Astrocyte (in vitro differentiated cells and primary cell): ENCODE data around the gene PUS10.

Experiments used
- CTCF ChIP-seq: IDR thresholded peaks from 2 replicates; pipeline ENCODE4 v1.5.1; 2011; ENCODE audit warnings: low read depth, mild to moderate bottlenecking, inconsistent platforms, low read length, moderate library complexity; ENCODE audit not compliant: insufficient read depth
- EZH2 ChIP-seq: IDR thresholded peaks from 2 replicates; pipeline ENCODE4 v1.6.1; 2012; ENCODE audit warnings: mild to moderate bottlenecking, low read length, inconsistent platforms; ENCODE audit not compliant: insufficient read depth

DNA sequence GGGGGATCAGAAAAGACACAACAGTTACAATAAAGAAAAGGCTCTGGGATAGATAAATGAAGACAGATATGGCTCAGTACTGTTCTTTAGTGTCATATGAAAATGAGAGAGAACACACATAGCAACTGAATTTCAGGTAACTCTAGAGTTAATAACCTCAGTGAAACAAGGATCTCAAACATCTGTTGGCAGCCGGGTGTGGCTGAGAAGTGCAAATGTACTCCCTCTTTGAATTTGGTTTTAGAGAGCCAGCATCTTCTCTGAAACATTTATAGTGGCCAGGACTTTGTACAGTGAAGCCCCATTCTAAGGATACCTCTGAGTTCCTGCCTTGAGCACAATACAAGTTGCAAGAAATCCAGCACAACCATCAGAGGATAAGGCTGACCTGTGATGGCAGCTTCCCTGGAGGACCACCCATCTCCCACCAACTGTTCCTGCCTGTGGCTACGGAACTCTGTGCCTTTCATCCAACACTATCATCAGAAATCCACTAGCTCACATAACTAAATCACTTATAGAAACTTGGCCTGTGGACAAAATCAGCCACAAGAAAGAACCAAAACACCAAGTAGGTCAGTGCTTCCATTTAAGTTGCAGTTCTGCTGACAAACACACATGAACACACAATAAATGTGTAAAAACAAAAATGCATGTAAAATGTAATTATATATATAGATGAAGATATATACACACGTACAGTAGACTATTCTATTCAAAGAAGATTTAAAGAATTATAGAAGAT lies 37.8 kb downstream of the PUS10 start:
- TF ChIP-seq CTCF (no peak), EZH2 (no peak)
